Parathyroid adenoma (tissue), 2 donors: ENCODE measurements around the gene NEK1.

ENCODE experiments used
- H2AFZ ChIP-seq: fragments of 300-600 bp; sonication (generic); one replicate; pipeline ENCODE4 v1.7.0; 2017; ENCODE audit warnings: antibody characterized with exemption, mild to moderate bottlenecking
- H3K27ac ChIP-seq: fragments of 300-600 bp; sonication (generic); one replicate; pipeline ENCODE4 v1.7.0; 2017
- H3K27me3 ChIP-seq: fragments of 300-600 bp; sonication (generic); one replicate; pipeline ENCODE4 v1.7.0; 2017; ENCODE audit warnings: low read length; ENCODE audit not compliant: control insufficient read depth, insufficient read depth
- H3K36me3 ChIP-seq: fragments of 300-600 bp; sonication (generic); one replicate; pipeline ENCODE4 v1.7.0; 2017; ENCODE audit warnings: low read length; ENCODE audit not compliant: control insufficient read depth, insufficient read depth
- H3K4me1 ChIP-seq: fragments of 300-600 bp; sonication (generic); one replicate; pipeline ENCODE4 v1.7.0; 2017; ENCODE audit warnings: control low read depth
- H3K4me2 ChIP-seq: fragments of 300-600 bp; sonication (generic); one replicate; pipeline ENCODE4 v1.7.0; 2017; ENCODE audit warnings: low read length
- H3K4me3 ChIP-seq: fragments of 300-600 bp; sonication (generic); one replicate; pipeline ENCODE4 v1.7.0; 2017; ENCODE audit warnings: low read depth, low read length
- H3K79me2 ChIP-seq: fragments of 300-600 bp; sonication (generic); one replicate; pipeline ENCODE4 v1.7.0; 2017; ENCODE audit warnings: control low read depth
- H3K9ac ChIP-seq: fragments of 300-600 bp; sonication (generic); one replicate; pipeline ENCODE4 v1.7.0; 2017; ENCODE audit warnings: mild to moderate bottlenecking
- H3K9me3 ChIP-seq: fragments of 300-600 bp; sonication (generic); one replicate; pipeline ENCODE4 v1.7.0; 2017; ENCODE audit warnings: low read length; ENCODE audit not compliant: control insufficient read depth
- CTCF ChIP-seq: fragments of 300-600 bp; sonication (generic); IDR thresholded peaks from one replicate; pipeline ENCODE4 v1.7.0; 2017; ENCODE audit warnings: antibody characterized with exemption, mild to moderate bottlenecking
- donor health status: primary hyperparathyroidism.

NEK1 gene

GRCh38 chr4:169399976-169400767, 212.2 kb downstream of the NEK1 start:
- H3K36me3 ChIP-seq, result no peaks in the 10 kb centered on the region
- TF ChIP-seq CTCF, result no peak
- H3K4me2 ChIP-seq, result no peak overlapping the region
- no peak overlapping the region for H3K27ac ChIP-seq
- no peaks in the 10 kb centered on the region for H3K4me1 ChIP-seq
- no peaks in the 10 kb centered on the region for H3K27me3 ChIP-seq
- H3K9ac ChIP-seq, result no peak overlapping the region
- no peak overlapping the region for H2AFZ ChIP-seq
- H3K9me3 ChIP-seq, result no peaks in the 10 kb centered on the region
- H3K79me2 ChIP-seq, result no peaks in the 10 kb centered on the region
- H3K4me3 ChIP-seq, result no peak overlapping the region

GRCh38 chr4:169398316-169398715, 214.1 kb downstream of the NEK1 start:
- H2AFZ ChIP-seq, result no peak overlapping the region
- H3K4me3 ChIP-seq, result no peak overlapping the region
- H3K27me3 ChIP-seq, result no peaks in the 10 kb centered on the region
- H3K27ac ChIP-seq, result no peak overlapping the region
- no peaks in the 10 kb centered on the region for H3K4me1 ChIP-seq
- no peak overlapping the region for H3K4me2 ChIP-seq
- H3K9me3 ChIP-seq, result no peaks in the 10 kb centered on the region
- no peak for TF ChIP-seq CTCF
- no peak overlapping the region for H3K9ac ChIP-seq
- no peaks in the 10 kb centered on the region for H3K79me2 ChIP-seq
- H3K36me3 ChIP-seq, result no peaks in the 10 kb centered on the region

- Histone ChIP-seq H3K36me3 (no peaks in the 10 kb centered on the region), H3K9me3 (no peaks in the 10 kb centered on the region), H3K4me1 (no peaks in the 10 kb centered on the region), H2AFZ (no peak overlapping the region), H3K27ac (no peak overlapping the region), H3K27me3 (no peaks in the 10 kb centered on the region), H3K79me2 (no peaks in the 10 kb centered on the region), H3K4me2 (no peak overlapping the region), H3K9ac (no peak overlapping the region), H3K4me3 (no peak overlapping the region)
- TF ChIP-seq CTCF, result no peak
These were observed 214.6 kb downstream of the NEK1 start for GRCh38 chr4:169397762-169398161.

- H3K27ac ChIP-seq, result no peak overlapping the region
- H3K79me2 ChIP-seq, result no peaks in the 10 kb centered on the region
- no peaks in the 10 kb centered on the region for H3K36me3 ChIP-seq
- no peak overlapping the region for H2AFZ ChIP-seq
- H3K4me3 ChIP-seq, result no peak overlapping the region
- H3K27me3 ChIP-seq, result no peaks in the 10 kb centered on the region
- no peak for TF ChIP-seq CTCF
- no peak overlapping the region for H3K9ac ChIP-seq
- H3K9me3 ChIP-seq, result no peaks in the 10 kb centered on the region
- no peak overlapping the region for H3K4me2 ChIP-seq
- no peaks in the 10 kb centered on the region for H3K4me1 ChIP-seq
These were observed 227.0 kb downstream of the NEK1 start for GRCh38 chr4:169385376-169385775.

- no peak overlapping the region for H3K9ac ChIP-seq
- no peak overlapping the region for H3K4me2 ChIP-seq
- no peak overlapping the region for H2AFZ ChIP-seq
- no peak overlapping the region for H3K27ac ChIP-seq
- H3K79me2 ChIP-seq, result no peaks in the 10 kb centered on the region
- H3K4me3 ChIP-seq, result no peak overlapping the region
- no peak for TF ChIP-seq CTCF
- no peaks in the 10 kb centered on the region for H3K27me3 ChIP-seq
- H3K36me3 ChIP-seq, result no peaks in the 10 kb centered on the region
- H3K9me3 ChIP-seq, result no peaks in the 10 kb centered on the region
- H3K4me1 ChIP-seq, result no peaks in the 10 kb centered on the region
These were observed 227.6 kb downstream of the NEK1 start for GRCh38 chr4:169384779-169385178.
